ENCODE results near the gene CCL22. TPM values are rescaled to one million over a fixed set of nuclear protein-coding genes. Genes with fewer than 3 reads are reported as not detected.

Gene CCL22
- total and polyA plus RNA-seq, 2 experiments from 2014 or later: 0.19 TPM; not detected in 1

GRCh38 chr16:57361404-57361803 lies 2.8 kb downstream of the CCL22 start:
- no peaks in the 10 kb centered on the region for H3K9me2 ChIP-seq (ENCODE audit: insufficient read depth)
- H3K27ac ChIP-seq (ENCODE audit: low read depth): no peak overlapping the region
- Mint-ChIP-seq H3K27me3 (ENCODE audit: insufficient read depth, low read depth, poor library complexity) (peaks cover 14% of the 10 kb centered on the region), H3K36me3 (ENCODE audit: low read depth) (no peaks in the 10 kb centered on the region), H3K4me1 (peaks cover 6% of the 10 kb centered on the region; the same call in 1 of the 3 replicates), H3K4me3 (no peak overlapping the region), H3K27ac (no peak overlapping the region), H3K9me3 (no peaks in the 10 kb centered on the region)
- TF ChIP-seq CTCF (conservative IDR thresholded peaks at IDR 0.05; ENCODE audit: low read depth in 2 of 2): no peak
- H3K79me2 ChIP-seq (replicated peaks; ENCODE audit: insufficient read depth): no peaks in the 10 kb centered on the region
- DNase-seq (ENCODE audit: low spot score): no peak
- H3K27me3 ChIP-seq (ENCODE audit: insufficient read depth): no peaks in the 10 kb centered on the region
- H3K4me3 ChIP-seq: no peak overlapping the region
- no peaks in the 10 kb centered on the region for H3F3A ChIP-seq (replicated peaks; ENCODE audit: low read depth)
- no peaks in the 10 kb centered on the region for H4K20me1 ChIP-seq (replicated peaks; ENCODE audit: insufficient read depth)
- no peak for ATAC-seq
- no peak overlapping the region for H2AFZ ChIP-seq
- H3K4me1 ChIP-seq (ENCODE audit: insufficient read depth): no peaks in the 10 kb centered on the region
- H3K36me3 ChIP-seq (ENCODE audit: insufficient read depth): no peaks in the 10 kb centered on the region
- no peak overlapping the region for H3K4me2 ChIP-seq

GRCh38 chr16:57364143-57364542 lies 5.6 kb downstream of the CCL22 start:
- Histone ChIP-seq H3K4me1 (ENCODE audit: insufficient read depth) (no peaks in the 10 kb centered on the region), H3F3A (replicated peaks; ENCODE audit: low read depth) (no peaks in the 10 kb centered on the region), H4K20me1 (replicated peaks; ENCODE audit: insufficient read depth) (no peaks in the 10 kb centered on the region), H3K4me3 (no peak overlapping the region), H3K27ac (ENCODE audit: low read depth) (no peak overlapping the region), H3K79me2 (replicated peaks; ENCODE audit: insufficient read depth) (no peaks in the 10 kb centered on the region), H3K9me2 (ENCODE audit: insufficient read depth) (no peaks in the 10 kb centered on the region), H3K36me3 (ENCODE audit: insufficient read depth) (no peaks in the 10 kb centered on the region), H3K27me3 (ENCODE audit: insufficient read depth) (no peaks in the 10 kb centered on the region), H3K4me2 (no peak overlapping the region), H2AFZ (no peak overlapping the region)
- ATAC-seq: no peak
- Mint-ChIP-seq H3K27ac (no peak overlapping the region), H3K27me3 (ENCODE audit: insufficient read depth, low read depth, poor library complexity) (peaks cover 14% of the 10 kb centered on the region), H3K36me3 (ENCODE audit: low read depth) (no peaks in the 10 kb centered on the region), H3K4me1 (no peaks in the 10 kb centered on the region), H3K9me3 (no peaks in the 10 kb centered on the region), H3K4me3 (no peak overlapping the region)
- DNase-seq (ENCODE audit: low spot score): no peak
- TF ChIP-seq ZNF331 (CRISPR knock-in tag; IDR thresholded peaks at IDR 0.05; ENCODE audit: low read depth) (no peak), ZNF114 (CRISPR knock-in tag; IDR thresholded peaks at IDR 0.05) (no peak), EZH2 (IDR thresholded peaks at IDR 0.05; ENCODE audit: low read depth, unreplicated experiment) (no peak), REST (IDR thresholded peaks at IDR 0.05; ENCODE audit: unreplicated experiment) (no peak), ETS1 (IDR thresholded peaks at IDR 0.05) (no peak), POLR2AphosphoS5 (IDR thresholded peaks at IDR 0.05; ENCODE audit: low read depth) (no peak), CTCF (conservative IDR thresholded peaks at IDR 0.05; ENCODE audit: low read depth in 2 of 2) (no peak)

All from GM23338 (cell line).